GM23338 (cell line): ENCODE results near the gene TMEM170B.

Experiments
- CTCF ChIP-seq, 2 experiments: fragments of 200-600 bp in 1 of 2; sonication (generic) in 1 of 2; conservative IDR thresholded peaks; 2 replicates each; pipeline versions ENCODE4 v1.5.1 to v1.6.1; 2016 to 2017; ENCODE audit warnings: antibody characterized with exemption in 2 of 2, low read depth in 2 of 2, mild to moderate bottlenecking in 2 of 2, moderate library complexity in 1 of 2
- EZH2 ChIP-seq: fragments of 200-600 bp; sonication (generic); IDR thresholded peaks from one replicate; pipeline ENCODE4 v1.8.0; 2017; ENCODE audit warnings: antibody characterized with exemption, mild to moderate bottlenecking, low read depth; ENCODE audit not compliant: unreplicated experiment
- EZH2phosphoT487 ChIP-seq: fragments of 200-600 bp; sonication (generic); IDR thresholded peaks from one replicate; pipeline ENCODE4 v1.8.1; 2018; ENCODE audit warnings: antibody characterized with exemption; ENCODE audit not compliant: unreplicated experiment

- TF ChIP-seq EZH2phosphoT487 (no peak), CTCF (conservative IDR thresholded peaks at IDR 0.05; ENCODE audit: low read depth in 2 of 2) (no peak), EZH2 (no peak)
Measured at GRCh38 chr6:11538819-11539468, 1.4 kb downstream of the TMEM170B start.
